ENCODE results near the gene GON4L. TPM values are rescaled to one million over a fixed set of nuclear protein-coding genes. Genes with fewer than 3 reads are reported as not detected.

GON4L gene
- total RNA-seq, 1 experiment from 2014 or later, result 53.4 TPM

DNA sequence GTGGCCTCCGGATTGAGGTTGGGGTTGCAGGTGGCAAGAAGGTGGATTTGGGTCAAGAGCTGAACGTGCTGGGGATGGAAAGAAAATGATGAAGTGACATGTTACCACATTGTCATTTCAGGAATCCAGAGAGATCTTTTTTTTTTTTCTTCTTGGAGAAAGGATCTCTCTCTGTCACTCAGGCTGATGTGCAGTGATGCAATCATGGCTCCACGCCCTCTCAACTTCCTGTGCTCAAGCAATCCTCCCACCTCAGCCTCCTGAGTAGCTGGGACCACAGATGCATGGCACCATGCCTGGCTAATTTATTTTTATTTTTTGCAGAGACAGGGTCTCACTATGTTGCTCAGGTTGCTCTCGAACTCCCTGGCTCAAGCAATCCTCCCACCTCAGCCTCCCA is 80.6 kb downstream of the GON4L start:
- H3K9me3 Mint-ChIP-seq, result no peaks in the 10 kb centered on the region
- no peak overlapping the region for H2BK5ac ChIP-seq (ENCODE audit: insufficient read length, low read length)
- H2AK5ac ChIP-seq (ENCODE audit: insufficient read length, low read length), result no peak overlapping the region
- no peak overlapping the region for H2AFZ ChIP-seq (ENCODE audit: low read length)
- TF ChIP-seq, protein P1, sequence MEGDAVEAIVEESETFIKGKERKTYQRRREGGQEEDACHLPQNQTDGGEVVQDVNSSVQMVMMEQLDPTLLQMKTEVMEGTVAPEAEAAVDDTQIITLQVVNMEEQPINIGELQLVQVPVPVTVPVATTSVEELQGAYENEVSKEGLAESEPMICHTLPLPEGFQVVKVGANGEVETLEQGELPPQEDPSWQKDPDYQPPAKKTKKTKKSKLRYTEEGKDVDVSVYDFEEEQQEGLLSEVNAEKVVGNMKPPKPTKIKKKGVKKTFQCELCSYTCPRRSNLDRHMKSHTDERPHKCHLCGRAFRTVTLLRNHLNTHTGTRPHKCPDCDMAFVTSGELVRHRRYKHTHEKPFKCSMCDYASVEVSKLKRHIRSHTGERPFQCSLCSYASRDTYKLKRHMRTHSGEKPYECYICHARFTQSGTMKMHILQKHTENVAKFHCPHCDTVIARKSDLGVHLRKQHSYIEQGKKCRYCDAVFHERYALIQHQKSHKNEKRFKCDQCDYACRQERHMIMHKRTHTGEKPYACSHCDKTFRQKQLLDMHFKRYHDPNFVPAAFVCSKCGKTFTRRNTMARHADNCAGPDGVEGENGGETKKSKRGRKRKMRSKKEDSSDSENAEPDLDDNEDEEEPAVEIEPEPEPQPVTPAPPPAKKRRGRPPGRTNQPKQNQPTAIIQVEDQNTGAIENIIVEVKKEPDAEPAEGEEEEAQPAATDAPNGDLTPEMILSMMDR (conservative IDR thresholded peaks at IDR 0.05), result no peak
- no peak overlapping the region for H4K91ac ChIP-seq (ENCODE audit: insufficient read length, low read depth, low read length)
- no peaks in the 10 kb centered on the region for H3K27me3 ChIP-seq (ENCODE audit: insufficient read depth, low read length)
- no peak overlapping the region for H4K5ac ChIP-seq (ENCODE audit: insufficient read length, low read depth, low read length)
- H3K56ac ChIP-seq (ENCODE audit: insufficient read length, low read depth, low read length), result no peak overlapping the region
- no peak overlapping the region for H3K18ac ChIP-seq (ENCODE audit: insufficient read length, low read depth, low read length)
- no peak overlapping the region for H2BK20ac ChIP-seq (ENCODE audit: low read depth, low read length, poor library complexity, severe bottlenecking)
- no peak overlapping the region for H3T11ph ChIP-seq (ENCODE audit: low read length)
- H3K4me2 ChIP-seq (ENCODE audit: insufficient read depth, insufficient read length, low read length), result no peak overlapping the region
- no peak overlapping the region for H3K4me3 Mint-ChIP-seq
- H3K27me3 Mint-ChIP-seq (ENCODE audit: low read depth), result no peaks in the 10 kb centered on the region
- no peak overlapping the region for H2BK120ac ChIP-seq (ENCODE audit: low read depth, low read length, poor library complexity, severe bottlenecking)
- no peak overlapping the region for H3K4ac ChIP-seq (ENCODE audit: low read depth, low read length)
- H3K79me2 ChIP-seq (ENCODE audit: insufficient read depth, low read length), result no peaks in the 10 kb centered on the region
- no peak overlapping the region for H3K14ac ChIP-seq (ENCODE audit: insufficient read depth, low read length)
- H3K27ac Mint-ChIP-seq, result no peak overlapping the region
- no peak overlapping the region for H3K27ac ChIP-seq (ENCODE audit: insufficient read length, low read depth, low read length)
- H4K8ac ChIP-seq (replicated peaks; ENCODE audit: insufficient read length, low read depth, low read length), result no peak overlapping the region
- no peak for DNase-seq
- H3K36me3 Mint-ChIP-seq (ENCODE audit: insufficient read depth in 1 of 3, low read depth in 3 of 3), result peaks cover 35 to 70% (median 61%) of the 10 kb centered on the region in 3 experiments; a peak in 6 of 7 replicates
- no peak overlapping the region for H3K23ac ChIP-seq (ENCODE audit: insufficient read length, low read depth, low read length)
- no peaks in the 10 kb centered on the region for H3K9me3 ChIP-seq (ENCODE audit: control insufficient read depth, low read depth, low read length)
- H3K79me1 ChIP-seq (ENCODE audit: insufficient read depth, low read depth, low read length, poor library complexity, severe bottlenecking), result no peaks in the 10 kb centered on the region
- H2BK15ac ChIP-seq (ENCODE audit: low read depth, low read length), result no peak overlapping the region
- H3K4me1 Mint-ChIP-seq, result no peaks in the 10 kb centered on the region
- no peak overlapping the region for H3K9ac ChIP-seq (ENCODE audit: extremely low read depth, insufficient read length, low read length)
- no peaks in the 10 kb centered on the region for H3K4me1 ChIP-seq (ENCODE audit: insufficient read depth, low read length)
- no peaks in the 10 kb centered on the region for H4K20me1 ChIP-seq (ENCODE audit: control insufficient read depth, insufficient read depth, insufficient read length)
- H3K23me2 ChIP-seq (ENCODE audit: insufficient read length, low read depth, low read length, poor library complexity, severe bottlenecking), result no peaks in the 10 kb centered on the region
- no CpG with 5 or more reads among the region's 4 CpGs for WGBS (ENCODE audit: extremely low coverage, insufficient read length, low lambda C conversion rate)
- no peak overlapping the region for H2BK12ac ChIP-seq (ENCODE audit: insufficient read length, low read depth, low read length)
